ENCODE data around the gene CACNA1D. TPM values are rescaled to one million over a fixed set of nuclear protein-coding genes. Genes with fewer than 3 reads are reported as not detected.

CACNA1D gene
- total and polyA plus RNA-seq, 2 donors = 0.57 to 0.66 TPM

GRCh38 chr3:53791317-53791716, 296.9 kb downstream of the CACNA1D start:
- H3K27ac ChIP-seq (ENCODE audit: low read depth in 1 of 2, low read length in 1 of 2) = no peak overlapping the region
- 94% methylated on average over 7 of the region's 7 CpGs for WGBS
- no peak overlapping the region for H3K4me3 ChIP-seq (ENCODE audit: low read length in 2 of 2)
- H3K9me3 ChIP-seq (ENCODE audit: control insufficient read depth in 2 of 2, insufficient read depth in 1 of 2, low read length in 1 of 2) = no peaks in the 10 kb centered on the region
- H3K27me3 ChIP-seq (ENCODE audit: control insufficient read depth in 2 of 2, insufficient read depth in 1 of 2, low read length in 1 of 2) = peaks cover 0 to 4% of the 10 kb centered on the region in 2 donors
- DNase-seq (ENCODE audit: low read depth in 6 of 9, low spot score in 9 of 9) = no peak
- H3K36me3 ChIP-seq (ENCODE audit: control insufficient read depth in 2 of 2, insufficient read depth in 2 of 2, low read length in 1 of 2) = no peaks in the 10 kb centered on the region
- H3K4me1 ChIP-seq (ENCODE audit: control insufficient read depth in 2 of 2, insufficient read depth in 2 of 2, low read length in 2 of 2) = peaks cover 0 to 25% of the 10 kb centered on the region in 2 donors

GRCh38 chr3:53792866-53793265, 298.5 kb downstream of the CACNA1D start:
- Histone ChIP-seq H3K27me3 (ENCODE audit: control insufficient read depth in 2 of 2, insufficient read depth in 1 of 2, low read length in 1 of 2) (peaks cover 0 to 4% of the 10 kb centered on the region in 2 donors), H3K27ac (ENCODE audit: low read depth in 1 of 2, low read length in 1 of 2) (no peak overlapping the region), H3K9me3 (ENCODE audit: control insufficient read depth in 2 of 2, insufficient read depth in 1 of 2, low read length in 1 of 2) (no peaks in the 10 kb centered on the region), H3K4me3 (ENCODE audit: low read length in 2 of 2) (no peak overlapping the region), H3K4me1 (ENCODE audit: control insufficient read depth in 2 of 2, insufficient read depth in 2 of 2, low read length in 2 of 2) (peaks cover 0 to 25% of the 10 kb centered on the region in 2 donors), H3K36me3 (ENCODE audit: control insufficient read depth in 2 of 2, insufficient read depth in 2 of 2, low read length in 1 of 2) (no peaks in the 10 kb centered on the region)
- 92% methylated on average over 3 of the region's 3 CpGs for WGBS
- DNase-seq (ENCODE audit: low read depth in 6 of 9, low spot score in 9 of 9) = peak in 2 of 9 donors; percentile 8 to 50

GRCh38 chr3:53794597-53794996, 300.2 kb downstream of the CACNA1D start:
- H3K9me3 ChIP-seq (ENCODE audit: control insufficient read depth in 2 of 2, insufficient read depth in 1 of 2, low read length in 1 of 2) = no peaks in the 10 kb centered on the region
- no peak for DNase-seq (ENCODE audit: low read depth in 6 of 9, low spot score in 9 of 9)
- no peak overlapping the region for H3K27ac ChIP-seq (ENCODE audit: low read depth in 1 of 2, low read length in 1 of 2)
- H3K36me3 ChIP-seq (ENCODE audit: control insufficient read depth in 2 of 2, insufficient read depth in 2 of 2, low read length in 1 of 2) = no peaks in the 10 kb centered on the region
- H3K4me3 ChIP-seq (ENCODE audit: low read length in 2 of 2) = no peak overlapping the region
- WGBS = 91% methylated on average over 3 of the region's 3 CpGs
- peaks cover 0 to 25% of the 10 kb centered on the region in 2 donors for H3K4me1 ChIP-seq (ENCODE audit: control insufficient read depth in 2 of 2, insufficient read depth in 2 of 2, low read length in 2 of 2)
- H3K27me3 ChIP-seq (ENCODE audit: control insufficient read depth in 2 of 2, insufficient read depth in 1 of 2, low read length in 1 of 2) = peaks cover 0 to 4% of the 10 kb centered on the region in 2 donors

GRCh38 chr3:53795176-53795575, 300.8 kb downstream of the CACNA1D start:
- Histone ChIP-seq H3K4me3 (ENCODE audit: low read length in 2 of 2) (no peak overlapping the region), H3K27ac (ENCODE audit: low read depth in 1 of 2, low read length in 1 of 2) (no peak overlapping the region), H3K27me3 (ENCODE audit: control insufficient read depth in 2 of 2, insufficient read depth in 1 of 2, low read length in 1 of 2) (peaks cover 0 to 4% of the 10 kb centered on the region in 2 donors), H3K4me1 (ENCODE audit: control insufficient read depth in 2 of 2, insufficient read depth in 2 of 2, low read length in 2 of 2) (peaks cover 0 to 25% of the 10 kb centered on the region in 2 donors), H3K36me3 (ENCODE audit: control insufficient read depth in 2 of 2, insufficient read depth in 2 of 2, low read length in 1 of 2) (no peaks in the 10 kb centered on the region), H3K9me3 (ENCODE audit: control insufficient read depth in 2 of 2, insufficient read depth in 1 of 2, low read length in 1 of 2) (no peaks in the 10 kb centered on the region)
- no peak for DNase-seq (ENCODE audit: low read depth in 6 of 9, low spot score in 9 of 9)
- WGBS = 81% methylated on average over 3 of the region's 3 CpGs

- H3K27me3 ChIP-seq (ENCODE audit: control insufficient read depth in 2 of 2, insufficient read depth in 1 of 2, low read length in 1 of 2) = peaks cover 0 to 4% of the 10 kb centered on the region in 2 donors
- no peak for DNase-seq (ENCODE audit: low read depth in 6 of 9, low spot score in 9 of 9)
- no peaks in the 10 kb centered on the region for H3K36me3 ChIP-seq (ENCODE audit: control insufficient read depth in 2 of 2, insufficient read depth in 2 of 2, low read length in 1 of 2)
- H3K4me1 ChIP-seq (ENCODE audit: control insufficient read depth in 2 of 2, insufficient read depth in 2 of 2, low read length in 2 of 2) = peaks cover 0 to 19% of the 10 kb centered on the region in 2 donors
- H3K9me3 ChIP-seq (ENCODE audit: control insufficient read depth in 2 of 2, insufficient read depth in 1 of 2, low read length in 1 of 2) = no peaks in the 10 kb centered on the region
- no peak overlapping the region for H3K27ac ChIP-seq (ENCODE audit: low read depth in 1 of 2, low read length in 1 of 2)
- WGBS = 82% methylated on average over 12 of the region's 12 CpGs
- H3K4me3 ChIP-seq (ENCODE audit: low read length in 2 of 2) = no peak overlapping the region
Measured at GRCh38 chr3:53795789-53796560, 301.6 kb downstream of the CACNA1D start.

GRCh38 chr3:53798144-53798543, 303.7 kb downstream of the CACNA1D start:
- no peak overlapping the region for H3K27ac ChIP-seq (ENCODE audit: low read depth in 1 of 2, low read length in 1 of 2)
- peaks cover 0 to 4% of the 10 kb centered on the region in 2 donors for H3K27me3 ChIP-seq (ENCODE audit: control insufficient read depth in 2 of 2, insufficient read depth in 1 of 2, low read length in 1 of 2)
- 88% methylated on average over 8 of the region's 8 CpGs for WGBS
- H3K9me3 ChIP-seq (ENCODE audit: control insufficient read depth in 2 of 2, insufficient read depth in 1 of 2, low read length in 1 of 2) = no peaks in the 10 kb centered on the region
- no peaks in the 10 kb centered on the region for H3K36me3 ChIP-seq (ENCODE audit: control insufficient read depth in 2 of 2, insufficient read depth in 2 of 2, low read length in 1 of 2)
- no peak overlapping the region for H3K4me3 ChIP-seq (ENCODE audit: low read length in 2 of 2)
- DNase-seq (ENCODE audit: low read depth in 6 of 9, low spot score in 9 of 9) = no peak
- peaks cover 0 to 2% of the 10 kb centered on the region in 2 donors for H3K4me1 ChIP-seq (ENCODE audit: control insufficient read depth in 2 of 2, insufficient read depth in 2 of 2, low read length in 2 of 2)

- 98% methylated on average over 12 of the region's 12 CpGs for WGBS
Measured at GRCh38 chr3:53799338-53799865, 305.0 kb downstream of the CACNA1D start.

GRCh38 chr3:53800041-53800906, 305.9 kb downstream of the CACNA1D start:
- Histone ChIP-seq H3K27me3 (ENCODE audit: control insufficient read depth in 2 of 2, insufficient read depth in 1 of 2, low read length in 1 of 2) (peaks cover 0 to 4% of the 10 kb centered on the region in 2 donors), H3K4me1 (ENCODE audit: control insufficient read depth in 2 of 2, insufficient read depth in 2 of 2, low read length in 2 of 2) (peaks cover 0 to 15% of the 10 kb centered on the region in 2 donors), H3K36me3 (ENCODE audit: control insufficient read depth in 2 of 2, insufficient read depth in 2 of 2, low read length in 1 of 2) (no peaks in the 10 kb centered on the region), H3K27ac (ENCODE audit: low read depth in 1 of 2, low read length in 1 of 2) (no peak overlapping the region), H3K9me3 (ENCODE audit: control insufficient read depth in 2 of 2, insufficient read depth in 1 of 2, low read length in 1 of 2) (no peaks in the 10 kb centered on the region), H3K4me3 (ENCODE audit: low read length in 2 of 2) (no peak overlapping the region)
- 97% methylated on average over 16 of the region's 16 CpGs for WGBS
- DNase-seq (ENCODE audit: low read depth in 6 of 9, low spot score in 9 of 9) = no peak

More at GRCh38 chr3:53799338-53799865, 305.0 kb downstream of the CACNA1D start:
- no peak overlapping the region for H3K4me3 ChIP-seq (ENCODE audit: low read length in 2 of 2)
- H3K9me3 ChIP-seq (ENCODE audit: control insufficient read depth in 2 of 2, insufficient read depth in 1 of 2, low read length in 1 of 2) = no peaks in the 10 kb centered on the region
- H3K27me3 ChIP-seq (ENCODE audit: control insufficient read depth in 2 of 2, insufficient read depth in 1 of 2, low read length in 1 of 2) = peaks cover 0 to 4% of the 10 kb centered on the region in 2 donors
- DNase-seq (ENCODE audit: low read depth in 6 of 9, low spot score in 9 of 9) = no peak
- peaks cover 0 to 7% of the 10 kb centered on the region in 2 donors for H3K4me1 ChIP-seq (ENCODE audit: control insufficient read depth in 2 of 2, insufficient read depth in 2 of 2, low read length in 2 of 2)
- H3K36me3 ChIP-seq (ENCODE audit: control insufficient read depth in 2 of 2, insufficient read depth in 2 of 2, low read length in 1 of 2) = no peaks in the 10 kb centered on the region
- no peak overlapping the region for H3K27ac ChIP-seq (ENCODE audit: low read depth in 1 of 2, low read length in 1 of 2)

GRCh38 chr3:53801319-53801718, 306.9 kb downstream of the CACNA1D start:
- Histone ChIP-seq H3K36me3 (ENCODE audit: control insufficient read depth in 2 of 2, insufficient read depth in 2 of 2, low read length in 1 of 2) (no peaks in the 10 kb centered on the region), H3K27me3 (ENCODE audit: control insufficient read depth in 2 of 2, insufficient read depth in 1 of 2, low read length in 1 of 2) (no peaks in the 10 kb centered on the region), H3K4me1 (ENCODE audit: control insufficient read depth in 2 of 2, insufficient read depth in 2 of 2, low read length in 2 of 2) (peaks cover 0 to 23% of the 10 kb centered on the region in 2 donors), H3K4me3 (ENCODE audit: low read length in 2 of 2) (no peak overlapping the region), H3K27ac (ENCODE audit: low read depth in 1 of 2, low read length in 1 of 2) (no peak overlapping the region), H3K9me3 (ENCODE audit: control insufficient read depth in 2 of 2, insufficient read depth in 1 of 2, low read length in 1 of 2) (no peaks in the 10 kb centered on the region)
- WGBS = 96% methylated on average over 9 of the region's 9 CpGs
- DNase-seq (ENCODE audit: low read depth in 6 of 9, low spot score in 9 of 9) = no peak
